ENCODE data around the gene ZNF529.

GRCh38 chr19:36528194-36528920, 44.7 kb downstream of the ZNF529 start, which contains the start of gene ZNF260:
- TF ChIP-seq CTCF (conservative IDR thresholded peaks at IDR 0.05; ENCODE audit: low read length), result no peak
- TF ChIP-seq EZH2phosphoT487 (IDR thresholded peaks at IDR 0.05; ENCODE audit: borderline replicate concordance), result no peak

All from Loucy (cell line).